ENCODE data around the gene STAC2. TPM values are rescaled to one million over a fixed set of nuclear protein-coding genes. Genes with fewer than 3 reads are reported as not detected.

Gene STAC2
- total RNA-seq (2013) = not detected
- polyA plus RNA-seq (not detected), polyA minus RNA-seq (not detected in 2 replicates), total RNA-seq (0 to 0.30 (median 0) reads per million in 11 experiments)

- Mint-ChIP-seq H3K4me1 (peaks cover 10% of the 10 kb centered on the region), H3K36me3 (peaks cover 3% of the 10 kb centered on the region in 2 donors), H3K4me3 (peak within 1 kb of the TSS; percentile 64 to 91), H3K27me3 (ENCODE audit: low read depth in 3 of 3) (peaks cover 57 to 72% (median 60%) of the 10 kb centered on the region in 3 donors), H3K9me3 (peaks cover 0 to 23% (median 7%) of the 10 kb centered on the region in 7 donors), H3K27ac (no peak within 1 kb of the TSS)
- Histone ChIP-seq H3K27me3 (ENCODE audit: control insufficient read depth in 2 of 2, insufficient read depth in 2 of 2, low read length in 2 of 2) (peaks cover 21 to 59% of the 10 kb centered on the region in 2 donors), H4K20me1 (ENCODE audit: insufficient read depth, low read length) (no peaks in the 10 kb centered on the region), H3K36me3 (replicated peaks in 1 of 2; ENCODE audit: control insufficient read depth in 1 of 2, insufficient read depth in 2 of 2, low read length in 2 of 2) (no peaks in the 10 kb centered on the region), H2AFZ (ENCODE audit: insufficient read depth, low read depth, low read length, poor library complexity, severe bottlenecking) (peak within 1 kb of the TSS; percentile 41), H3K4me3 (replicated peaks in 1 of 3; ENCODE audit: low read depth in 2 of 3, low read length in 3 of 3) (peak within 1 kb of the TSS in 1 of 3 experiments; percentile 57), H3K4me1 (ENCODE audit: control insufficient read depth in 1 of 2, insufficient read depth in 2 of 2, low read length in 2 of 2) (peaks cover 10 to 16% of the 10 kb centered on the region in 2 donors), H3K4me2 (replicated peaks; ENCODE audit: extremely low read depth, low read length, poor library complexity, severe bottlenecking) (peak within 1 kb of the TSS; percentile 61), H3K9ac (ENCODE audit: insufficient read depth, low read length, poor library complexity, severe bottlenecking) (no peak within 1 kb of the TSS), H3K27ac (ENCODE audit: low read depth in 1 of 2, low read length in 2 of 2) (no peak within 1 kb of the TSS), H3K9me3 (replicated peaks in 1 of 2; ENCODE audit: control insufficient read depth in 1 of 2, insufficient read depth in 1 of 2, low read length in 2 of 2) (peaks cover 0 to 6% of the 10 kb centered on the region in 2 donors), H3K79me2 (ENCODE audit: insufficient read depth, low read length) (no peaks in the 10 kb centered on the region)
- TF ChIP-seq, protein P1, sequence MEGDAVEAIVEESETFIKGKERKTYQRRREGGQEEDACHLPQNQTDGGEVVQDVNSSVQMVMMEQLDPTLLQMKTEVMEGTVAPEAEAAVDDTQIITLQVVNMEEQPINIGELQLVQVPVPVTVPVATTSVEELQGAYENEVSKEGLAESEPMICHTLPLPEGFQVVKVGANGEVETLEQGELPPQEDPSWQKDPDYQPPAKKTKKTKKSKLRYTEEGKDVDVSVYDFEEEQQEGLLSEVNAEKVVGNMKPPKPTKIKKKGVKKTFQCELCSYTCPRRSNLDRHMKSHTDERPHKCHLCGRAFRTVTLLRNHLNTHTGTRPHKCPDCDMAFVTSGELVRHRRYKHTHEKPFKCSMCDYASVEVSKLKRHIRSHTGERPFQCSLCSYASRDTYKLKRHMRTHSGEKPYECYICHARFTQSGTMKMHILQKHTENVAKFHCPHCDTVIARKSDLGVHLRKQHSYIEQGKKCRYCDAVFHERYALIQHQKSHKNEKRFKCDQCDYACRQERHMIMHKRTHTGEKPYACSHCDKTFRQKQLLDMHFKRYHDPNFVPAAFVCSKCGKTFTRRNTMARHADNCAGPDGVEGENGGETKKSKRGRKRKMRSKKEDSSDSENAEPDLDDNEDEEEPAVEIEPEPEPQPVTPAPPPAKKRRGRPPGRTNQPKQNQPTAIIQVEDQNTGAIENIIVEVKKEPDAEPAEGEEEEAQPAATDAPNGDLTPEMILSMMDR (IDR thresholded peaks at IDR 0.05) = no peak
- intact Hi-C loops (cut with micrococcal nuclease) = no loop called here
- no peak for DNase-seq
- WGBS (ENCODE audit: insufficient coverage) = 1% methylated on average over 31 of the region's 71 CpGs
Observed at GRCh38 chr17:39225308-39225958, at the start of gene STAC2. Gene STAC2, minus strand, starts transcription at chr17:39225945. Its CDS starts 443 bp downstream, at chr17:39225502.

DNA sequence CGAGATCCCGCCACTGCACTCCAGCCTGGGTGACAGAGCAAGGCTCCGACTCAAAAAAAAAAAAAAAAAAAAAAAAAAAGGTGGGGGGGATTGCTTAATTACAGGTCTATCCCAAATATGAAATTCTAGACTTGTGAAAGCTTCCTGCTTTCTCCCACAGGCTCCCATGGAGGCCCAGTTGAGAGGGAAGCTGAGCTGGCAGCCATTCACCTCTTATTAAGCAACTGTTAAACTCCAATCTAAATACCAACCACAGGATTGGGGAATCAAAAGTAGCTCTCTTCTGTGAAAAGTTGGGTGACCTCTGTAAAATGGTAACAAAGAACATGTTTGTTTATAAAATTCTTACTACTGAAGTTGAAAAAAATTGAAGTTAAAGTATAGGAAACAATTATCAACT, 45.8 kb upstream of the STAC2 start:
- H3K4me1 Mint-ChIP-seq = peaks cover 2% of the 10 kb centered on the region
- H3K9ac ChIP-seq (ENCODE audit: insufficient read depth, low read length, poor library complexity, severe bottlenecking) = no peak overlapping the region
- no peaks in the 10 kb centered on the region for H3K4me1 ChIP-seq (ENCODE audit: control insufficient read depth in 1 of 2, insufficient read depth in 2 of 2, low read length in 2 of 2)
- TF ChIP-seq, protein P1 (IDR thresholded peaks at IDR 0.05) = no peak
- no peak overlapping the region for H2AFZ ChIP-seq (ENCODE audit: insufficient read depth, low read depth, low read length, poor library complexity, severe bottlenecking)
- no peaks in the 10 kb centered on the region for H3K79me2 ChIP-seq (ENCODE audit: insufficient read depth, low read length)
- H4K20me1 ChIP-seq (ENCODE audit: insufficient read depth, low read length) = no peaks in the 10 kb centered on the region
- no peaks in the 10 kb centered on the region for H3K27me3 Mint-ChIP-seq (ENCODE audit: low read depth in 3 of 3)
- peaks cover 54 to 79% of the 10 kb centered on the region in 2 donors for H3K36me3 ChIP-seq (replicated peaks in 1 of 2; ENCODE audit: control insufficient read depth in 1 of 2, insufficient read depth in 2 of 2, low read length in 2 of 2)
- H3K27ac ChIP-seq (ENCODE audit: low read depth in 1 of 2, low read length in 2 of 2) = no peak overlapping the region
- WGBS (ENCODE audit: insufficient coverage) = no CpG with 5 or more reads among the region's 3 CpGs
- no peak overlapping the region for H3K4me3 Mint-ChIP-seq
- no peaks in the 10 kb centered on the region for H3K9me3 ChIP-seq (replicated peaks in 1 of 2; ENCODE audit: control insufficient read depth in 1 of 2, insufficient read depth in 1 of 2, low read length in 2 of 2)
- intact Hi-C loops (cut with micrococcal nuclease) = loop anchor here in 1 of 2 donors (5.0 kb wide), 1 partner anchor 131 kb away; the partner anchor contains the start of gene FBXL20
- no peak for DNase-seq
- peak overlapping the region in 1 of 7 donors; percentile 40 for H3K27ac Mint-ChIP-seq
- peaks cover 50 to 82% of the 10 kb centered on the region in 2 donors for H3K36me3 Mint-ChIP-seq
- no peaks in the 10 kb centered on the region for H3K27me3 ChIP-seq (ENCODE audit: control insufficient read depth in 2 of 2, insufficient read depth in 2 of 2, low read length in 2 of 2)
- no peak overlapping the region for H3K4me2 ChIP-seq (replicated peaks; ENCODE audit: extremely low read depth, low read length, poor library complexity, severe bottlenecking)
- H3K4me3 ChIP-seq (replicated peaks in 1 of 3; ENCODE audit: low read depth in 2 of 3, low read length in 3 of 3) = no peak overlapping the region
- no peaks in the 10 kb centered on the region for H3K9me3 Mint-ChIP-seq

Data from CD14-positive monocyte (primary cell).